GM12873 (cell line): ENCODE results near the gene BANK1.

Source experiments
- CTCF ChIP-seq: IDR thresholded peaks from 2 replicates; pipeline ENCODE4 v1.5.1; 2012; ENCODE audit warnings: low read depth, mild to moderate bottlenecking, moderate library complexity, low read length, control low read depth; ENCODE audit not compliant: insufficient read depth; ENCODE audit errors: missing control alignments

BANK1 gene

GRCh38 chr4:101968364-101968763 is 177.8 kb downstream of the BANK1 start:
- TF ChIP-seq CTCF, result no peak

GRCh38 chr4:101969965-101970364 is 179.4 kb downstream of the BANK1 start:
- no peak for TF ChIP-seq CTCF

- no peak for TF ChIP-seq CTCF
Measured at GRCh38 chr4:101970547-101971155, 180.1 kb downstream of the BANK1 start.

GRCh38 chr4:101972791-101973190 is 182.3 kb downstream of the BANK1 start:
- TF ChIP-seq CTCF, result no peak

- no peak for TF ChIP-seq CTCF
Measured at GRCh38 chr4:101973361-101973760, 182.8 kb downstream of the BANK1 start.

GRCh38 chr4:101977076-101977475 is 186.5 kb downstream of the BANK1 start:
- TF ChIP-seq CTCF, result no peak

GRCh38 chr4:101981756-101982155 is 191.2 kb downstream of the BANK1 start:
- no peak for TF ChIP-seq CTCF

GRCh38 chr4:101983835-101984234 is 193.3 kb downstream of the BANK1 start:
- TF ChIP-seq CTCF, result no peak
